Breast epithelium (tissue), 4 donors: Measurements from ENCODE around the gene GARS1. TPM values are rescaled to one million over a fixed set of nuclear protein-coding genes. Genes with fewer than 3 reads are reported as not detected.

ENCODE experiments used
- DNase-seq, 2 donors: peaks; one replicate each; pipeline ENCODE4 v3.0.0-alpha.2; 2019; ENCODE audit warnings: low spot score in 2 of 2
- H3K27ac ChIP-seq, 2 donors: fragments of 200-600 bp; sonication (generic) in 1 of 2; one replicate each; pipeline ENCODE4 v1.5.1; 2016 to 2019; ENCODE audit warnings: mild to moderate bottlenecking in 1 of 2
- H3K27me3 ChIP-seq, 2 donors: fragments of 200-600 bp; sonication (generic) in 1 of 2; one replicate each; pipeline versions ENCODE4 v1.5.1 to v1.6.0; 2017 to 2019; ENCODE audit warnings: control low read depth in 1 of 2, mild to moderate bottlenecking in 1 of 2
- H3K36me3 ChIP-seq: fragments of 200-600 bp; one replicate; pipeline ENCODE4 v1.5.1; 2019
- H3K4me1 ChIP-seq, 2 donors: fragments of 200-600 bp; sonication (generic); one replicate each; pipeline ENCODE4 v1.5.1; 2016 to 2019; ENCODE audit warnings: control low read depth in 1 of 2
- H3K4me3 ChIP-seq, 3 donors: fragments of 200-600 bp; sonication (generic); 1 replicate in 2 of 3; 2 replicates in 1 of 3; pipeline ENCODE4 v1.5.1; 2016 to 2019; ENCODE audit warnings: mild to moderate bottlenecking in 3 of 3, moderate library complexity in 2 of 3
- H3K9me3 ChIP-seq, 2 donors: fragments of 200-600 bp; sonication (generic) in 1 of 2; one replicate each; pipeline ENCODE4 v1.5.1; 2016 to 2019; ENCODE audit warnings: control low read depth in 1 of 2
- POLR2A ChIP-seq: fragments of 450-650 bp; IDR thresholded peaks from one replicate; pipeline ENCODE4 v1.6.1; 2016; ENCODE audit warnings: antibody characterized with exemption, mild to moderate bottlenecking, moderate library complexity
- POLR2AphosphoS5 ChIP-seq, 3 donors: sonication (generic); formaldehyde crosslinking; IDR thresholded peaks; one replicate each; pipeline ENCODE4 v1.6.1; 2017; ENCODE audit warnings: antibody characterized with exemption in 3 of 3
- intact Hi-C: fragments of 100-400 bp; cut with DNase I; formaldehyde crosslinking; loops from one replicate; pipeline ENCODE4 v1.15.1; 2023; ENCODE audit warnings: low total_unique reads
- total RNA-seq, 3 donors: library from RNA; depleted of rRNA; stranded (reverse); fragments of >200 nt; gene quantifications; one replicate each; pipeline ENCODE4 v1.1.0, GENCODE V29; 2016
- TF ChIP-seq, protein P1 (sequence below), 3 donors: fragments of 450-650 bp; IDR thresholded peaks; one replicate each; pipeline ENCODE4 v1.5.1; 2016 to 2017; ENCODE audit warnings: antibody characterized with exemption in 3 of 3, mild to moderate bottlenecking in 3 of 3, moderate library complexity in 3 of 3

GARS1 gene
- total RNA-seq, 3 donors from 2014 or later = 50.9 to 66.9 (median 56.8) TPM

DNA sequence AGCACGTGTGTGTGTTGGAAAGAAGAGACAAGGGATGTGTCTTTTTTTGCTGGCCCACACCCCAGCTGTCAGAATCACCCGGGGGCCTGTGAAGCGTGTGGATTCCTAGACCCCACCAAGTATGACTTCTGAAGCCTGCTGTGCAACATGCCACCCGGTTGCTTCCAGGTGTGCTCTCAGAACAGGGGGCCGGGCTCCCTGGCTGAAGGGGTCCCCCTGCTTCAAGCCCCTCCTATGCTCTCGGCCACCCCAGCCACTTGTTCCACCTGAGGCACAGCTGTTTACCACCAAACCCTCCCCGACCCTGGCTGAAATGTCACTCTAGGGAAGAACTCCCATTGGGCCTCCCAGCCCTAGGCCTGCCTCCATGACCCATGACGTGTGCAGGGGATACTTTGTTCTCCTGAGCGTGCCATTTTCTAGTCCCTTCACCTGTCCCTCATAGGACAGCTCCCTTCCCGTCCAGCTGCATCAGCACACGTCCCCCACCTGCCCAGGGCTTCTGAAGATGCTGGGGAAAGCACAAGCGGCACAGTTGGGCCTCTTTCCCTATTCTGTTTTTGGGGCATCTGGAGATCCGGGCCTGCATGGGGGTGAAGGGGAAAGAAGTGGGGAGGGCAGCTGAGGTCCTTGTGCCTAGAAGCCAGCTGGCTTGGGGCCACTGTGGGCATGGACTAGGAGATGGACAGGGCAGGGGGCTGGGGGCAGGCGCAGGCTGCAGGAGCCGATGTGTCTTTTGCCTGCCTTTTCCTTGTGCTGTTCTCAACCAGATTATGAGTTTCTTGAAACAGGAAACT, 54.3 kb downstream of the GARS1 start:
- no peak overlapping the region for H3K4me3 ChIP-seq
- DNase-seq = no peak
- intact Hi-C loops = no loop called here
- H3K9me3 ChIP-seq = no peaks in the 10 kb centered on the region
- H3K27me3 ChIP-seq = no peaks in the 10 kb centered on the region
- H3K4me1 ChIP-seq = no peaks in the 10 kb centered on the region
- H3K27ac ChIP-seq = no peak overlapping the region
- no peaks in the 10 kb centered on the region for H3K36me3 ChIP-seq
- TF ChIP-seq, protein P1, sequence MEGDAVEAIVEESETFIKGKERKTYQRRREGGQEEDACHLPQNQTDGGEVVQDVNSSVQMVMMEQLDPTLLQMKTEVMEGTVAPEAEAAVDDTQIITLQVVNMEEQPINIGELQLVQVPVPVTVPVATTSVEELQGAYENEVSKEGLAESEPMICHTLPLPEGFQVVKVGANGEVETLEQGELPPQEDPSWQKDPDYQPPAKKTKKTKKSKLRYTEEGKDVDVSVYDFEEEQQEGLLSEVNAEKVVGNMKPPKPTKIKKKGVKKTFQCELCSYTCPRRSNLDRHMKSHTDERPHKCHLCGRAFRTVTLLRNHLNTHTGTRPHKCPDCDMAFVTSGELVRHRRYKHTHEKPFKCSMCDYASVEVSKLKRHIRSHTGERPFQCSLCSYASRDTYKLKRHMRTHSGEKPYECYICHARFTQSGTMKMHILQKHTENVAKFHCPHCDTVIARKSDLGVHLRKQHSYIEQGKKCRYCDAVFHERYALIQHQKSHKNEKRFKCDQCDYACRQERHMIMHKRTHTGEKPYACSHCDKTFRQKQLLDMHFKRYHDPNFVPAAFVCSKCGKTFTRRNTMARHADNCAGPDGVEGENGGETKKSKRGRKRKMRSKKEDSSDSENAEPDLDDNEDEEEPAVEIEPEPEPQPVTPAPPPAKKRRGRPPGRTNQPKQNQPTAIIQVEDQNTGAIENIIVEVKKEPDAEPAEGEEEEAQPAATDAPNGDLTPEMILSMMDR (IDR thresholded peaks at IDR 0.05) = no peak
- no peak for TF ChIP-seq POLR2A
- TF ChIP-seq POLR2AphosphoS5 (IDR thresholded peaks at IDR 0.05) = no peak

DNA sequence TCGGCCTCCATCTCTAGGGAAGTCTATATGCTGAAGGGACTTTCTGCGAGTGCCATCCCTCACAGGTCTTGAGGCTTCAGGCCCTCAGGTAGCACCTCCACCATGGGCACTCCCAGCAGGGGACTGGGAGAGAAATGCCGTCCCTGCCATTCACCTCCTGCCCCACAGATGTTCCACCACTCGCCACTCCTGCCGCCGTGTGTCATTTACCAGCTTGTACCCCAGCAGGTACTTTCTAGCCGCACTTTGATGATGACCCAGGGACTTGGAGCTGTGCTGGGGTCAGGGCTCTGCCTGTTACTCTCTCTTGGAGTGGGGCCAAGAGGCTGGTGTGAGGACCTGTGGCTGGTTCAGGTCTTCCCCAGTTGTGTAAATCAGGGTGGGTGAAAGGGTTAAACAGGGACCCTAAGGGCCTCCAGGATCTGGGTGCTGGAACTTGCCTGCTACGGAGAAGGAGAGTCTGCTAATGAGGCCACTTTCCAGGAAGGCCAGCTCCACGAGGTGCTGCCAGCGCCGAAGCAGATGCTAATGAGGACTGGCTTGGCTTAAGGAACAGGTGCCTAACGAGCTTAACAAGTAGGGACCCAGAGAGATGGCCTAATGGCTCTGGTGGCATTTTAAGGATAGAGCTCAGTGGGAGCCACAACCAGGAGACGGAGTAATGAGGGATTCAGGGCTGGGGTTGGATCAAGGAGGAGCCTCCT, 55.2 kb downstream of the GARS1 start:
- Histone ChIP-seq H3K27me3 (no peaks in the 10 kb centered on the region), H3K4me1 (no peaks in the 10 kb centered on the region), H3K9me3 (no peaks in the 10 kb centered on the region), H3K27ac (no peak overlapping the region), H3K4me3 (no peak overlapping the region), H3K36me3 (no peaks in the 10 kb centered on the region)
- TF ChIP-seq POLR2AphosphoS5 (IDR thresholded peaks at IDR 0.05) (no peak), POLR2A (no peak)
- TF ChIP-seq, protein P1 (IDR thresholded peaks at IDR 0.05) = no peak
- intact Hi-C loops = no loop called here
- no peak for DNase-seq

DNA sequence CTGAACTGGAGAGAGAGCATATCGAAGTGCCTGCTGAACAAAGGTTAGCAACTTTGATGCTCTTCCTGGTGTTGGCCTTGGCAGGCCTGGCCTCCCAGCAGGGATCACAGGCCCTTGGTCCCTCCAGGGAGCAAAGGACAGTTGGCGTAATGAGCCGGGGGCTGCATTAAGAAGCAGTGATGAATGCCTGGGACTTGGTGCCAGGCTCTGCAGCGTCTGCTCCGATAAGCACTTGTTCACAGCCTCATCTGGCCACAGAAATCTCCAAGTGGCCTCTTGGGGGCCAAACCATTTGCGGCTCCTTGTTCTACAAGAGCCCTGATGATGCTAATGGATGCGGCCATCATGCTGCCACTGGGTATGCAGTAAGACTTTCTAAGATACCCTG, 55.7 kb downstream of the GARS1 start:
- H3K36me3 ChIP-seq = no peaks in the 10 kb centered on the region
- TF ChIP-seq, protein P1 (IDR thresholded peaks at IDR 0.05) = no peak
- TF ChIP-seq POLR2A (no peak), POLR2AphosphoS5 (IDR thresholded peaks at IDR 0.05) (no peak)
- no peaks in the 10 kb centered on the region for H3K27me3 ChIP-seq
- no peak overlapping the region for H3K4me3 ChIP-seq
- no peaks in the 10 kb centered on the region for H3K4me1 ChIP-seq
- intact Hi-C loops = no loop called here
- H3K27ac ChIP-seq = no peak overlapping the region
- no peak for DNase-seq
- no peaks in the 10 kb centered on the region for H3K9me3 ChIP-seq

DNA sequence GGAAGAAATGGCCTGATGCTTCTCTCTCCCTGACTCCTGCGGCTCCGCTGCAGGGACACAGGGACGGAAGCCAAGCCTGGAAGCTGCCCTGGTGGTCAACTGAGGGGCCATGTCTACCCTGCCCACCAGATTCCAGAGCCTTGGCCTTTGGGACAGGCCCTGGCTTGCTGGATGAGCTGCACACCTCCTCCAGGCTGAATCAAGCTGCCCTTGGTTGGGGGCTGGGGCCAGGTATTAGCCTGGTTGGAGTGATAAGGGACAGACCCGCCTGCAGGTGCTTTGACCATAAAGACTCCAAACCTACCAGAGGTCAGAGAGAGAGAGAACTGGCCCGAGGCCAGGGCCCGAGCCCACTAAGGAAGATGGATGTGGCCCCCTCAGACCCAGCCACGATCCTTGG, 57.5 kb downstream of the GARS1 start:
- no peaks in the 10 kb centered on the region for H3K36me3 ChIP-seq
- no peak overlapping the region for H3K4me3 ChIP-seq
- intact Hi-C loops = no loop called here
- H3K27ac ChIP-seq = no peak overlapping the region
- no peaks in the 10 kb centered on the region for H3K27me3 ChIP-seq
- DNase-seq = no peak
- H3K9me3 ChIP-seq = no peaks in the 10 kb centered on the region
- TF ChIP-seq POLR2AphosphoS5 (IDR thresholded peaks at IDR 0.05) = no peak
- TF ChIP-seq, protein P1 (IDR thresholded peaks at IDR 0.05) = no peak
- no peak for TF ChIP-seq POLR2A
- no peaks in the 10 kb centered on the region for H3K4me1 ChIP-seq
